A549 (cell line): ENCODE results near the gene CABYR. TPM values are rescaled to one million over a fixed set of nuclear protein-coding genes. Genes with fewer than 3 reads are reported as not detected.

Source experiments
- ATAC-seq, 2 experiments: fragments of 200-7000 bp in 1 of 2; fragments of >200 bp in 1 of 2; cut with Nextera tagmentation in 1 of 2; cut with Tn5 transposase in 1 of 2; 3 replicates each; pipeline versions ENCODE4 v1.8.0 to v1.9.1; 2018 to 2020; ENCODE audit warnings: mild to moderate bottlenecking in 1 of 2, moderate library complexity in 1 of 2
- CTCF ChIA-PET: fragments of 300-600 bp; sonication (Branson Sonifier 250); formaldehyde crosslinking; extraction: SDS; loops from one replicate; lab custom pipeline; 2021; ENCODE audit warnings: antibody characterized with exemption, inconsistent platforms; lab: Yijun Ruan, JAX
- POLR2A ChIA-PET: fragments of 350-600 bp; formaldehyde crosslinking; extraction: SDS; loops from one replicate; lab custom pipeline; 2021; ENCODE audit warnings: antibody characterized with exemption, inconsistent platforms; lab: Yijun Ruan, JAX
- DNase-seq, 2 experiments: peaks; one replicate each; pipeline versions ENCODE4 v3.0.0 to v3.0.0-alpha.2; 2011 to 2016; ENCODE audit warnings: low read depth in 1 of 2, low spot score in 1 of 2
- FAIRE-seq: peaks from 2 replicates; lab custom pipeline; 2011; peaks lifted over from hg19 to GRCh38; lab: Jason Lieb, UNC
- H3K27ac ChIP-seq, 2 experiments: fragments of >200 bp; sonication (Bioruptor Twin); formaldehyde crosslinking; 3 replicates each; pipeline ENCODE4 v1.5.1; 2016 to 2017
- H3K4me1 ChIP-seq: fragments of >200 bp; sonication (Bioruptor Twin); formaldehyde crosslinking; 3 replicates; pipeline ENCODE4 v1.6.1; 2016
- H3K4me2 ChIP-seq: fragments of >200 bp; sonication (Bioruptor Twin); formaldehyde crosslinking; 3 replicates; pipeline ENCODE4 v1.6.1; 2016
- H3K4me3 ChIP-seq: fragments of >200 bp; sonication (Bioruptor Twin); formaldehyde crosslinking; 3 replicates; pipeline ENCODE4 v1.5.1; 2016
- H3K9me3 ChIP-seq: fragments of >200 bp; sonication (Bioruptor Twin); formaldehyde crosslinking; 3 replicates; pipeline ENCODE4 v1.6.1; 2016
- CBX2 ChIP-seq: fragments of 200-600 bp; sonication (generic); IDR thresholded peaks from 2 replicates; pipeline ENCODE4 v1.6.1; 2016; ENCODE audit warnings: low read depth, mild to moderate bottlenecking, borderline replicate concordance
- EHF ChIP-seq: fragments of 250-450 bp; sonication (Bioruptor Pico); IDR thresholded peaks from 2 replicates; pipeline ENCODE4 v1.5.0; 2020; ENCODE audit warnings: mild to moderate bottlenecking
- EHMT2 ChIP-seq: fragments of 200-600 bp; sonication (generic); IDR thresholded peaks from 2 replicates; pipeline ENCODE4 v1.6.1; 2016; ENCODE audit warnings: antibody characterized with exemption, low read depth, mild to moderate bottlenecking, moderate library complexity
- EP300 ChIP-seq, 2 experiments: fragments of >200 bp; sonication (Bioruptor Twin); formaldehyde crosslinking; IDR thresholded peaks; 2 replicates in 1 of 2; 3 replicates in 1 of 2; pipeline ENCODE4 v1.6.1; 2016 to 2017
- ESRRA ChIP-seq: fragments of 150-350 bp; IDR thresholded peaks from 2 replicates; pipeline ENCODE4 v1.6.1; 2014; ENCODE audit warnings: mild to moderate bottlenecking, low read length, borderline replicate concordance
- FOSL2 ChIP-seq, 2 experiments: fragments of 450-650 bp in 1 of 2; fragments of >200 bp in 1 of 2; sonication (Bioruptor Twin) in 1 of 2; formaldehyde crosslinking; IDR thresholded peaks; 2 replicates each; pipeline versions ENCODE4 v1.5.0 to v1.6.1; 2016 to 2020; ENCODE audit warnings: mild to moderate bottlenecking in 1 of 2, moderate library complexity in 1 of 2
- HDAC2 ChIP-seq: fragments of 200-600 bp; sonication (generic); IDR thresholded peaks from 2 replicates; pipeline ENCODE4 v1.6.1; 2016
- HOXA7 ChIP-seq: fragments of 250-450 bp; sonication (Bioruptor Pico); IDR thresholded peaks from 2 replicates; pipeline ENCODE4 v1.5.0; 2020; ENCODE audit warnings: mild to moderate bottlenecking, moderate library complexity
- JUNB ChIP-seq: fragments of >200 bp; sonication (Bioruptor Twin); formaldehyde crosslinking; IDR thresholded peaks from 2 replicates; pipeline ENCODE4 v1.6.1; 2016
- KDM1A ChIP-seq: fragments of 200-600 bp; sonication (generic); IDR thresholded peaks from 2 replicates; pipeline ENCODE4 v1.6.1; 2016; ENCODE audit warnings: low read depth, mild to moderate bottlenecking
- KDM5A ChIP-seq: fragments of 200-600 bp; sonication (generic); IDR thresholded peaks from 2 replicates; pipeline ENCODE4 v1.6.1; 2016; ENCODE audit warnings: antibody characterized with exemption, mild to moderate bottlenecking
- MAZ ChIP-seq: fragments of 150-350 bp; IDR thresholded peaks from 2 replicates; pipeline ENCODE4 v1.6.1; 2014; ENCODE audit warnings: antibody characterized with exemption, low read depth, low read length, borderline replicate concordance
- NFE2L2 ChIP-seq: fragments of 150-350 bp; conservative IDR thresholded peaks from 2 replicates; pipeline ENCODE4 v1.6.1; 2014; ENCODE audit warnings: low read length
- NPAS2 ChIP-seq: fragments of 250-450 bp; sonication (Bioruptor Pico); IDR thresholded peaks from 2 replicates; pipeline ENCODE4 v1.8.0; 2022; ENCODE audit warnings: mild to moderate bottlenecking, moderate library complexity, borderline replicate concordance
- PHF8 ChIP-seq: fragments of 200-600 bp; sonication (generic); IDR thresholded peaks from 2 replicates; pipeline ENCODE4 v1.6.1; 2016; ENCODE audit warnings: low read depth, mild to moderate bottlenecking, antibody characterized with exemption, moderate library complexity, borderline replicate concordance
- RCOR1 ChIP-seq: fragments of 150-350 bp; IDR thresholded peaks from 2 replicates; pipeline ENCODE4 v1.6.1; 2014; ENCODE audit warnings: antibody characterized with exemption, low read length, low read depth
- RFX5 ChIP-seq: fragments of 450-650 bp; IDR thresholded peaks from 2 replicates; pipeline ENCODE4 v1.7.1; 2014; ENCODE audit warnings: antibody characterized with exemption, mild to moderate bottlenecking, moderate library complexity
- RNF2 ChIP-seq: fragments of 200-600 bp; sonication (generic); IDR thresholded peaks from 2 replicates; pipeline ENCODE4 v1.6.1; 2016; ENCODE audit warnings: low read depth, mild to moderate bottlenecking, antibody characterized with exemption, moderate library complexity, borderline replicate concordance
- SMC3 ChIP-seq: fragments of >200 bp; sonication (Bioruptor Twin); formaldehyde crosslinking; IDR thresholded peaks from 3 replicates; pipeline ENCODE4 v1.6.1; 2018; ENCODE audit warnings: inconsistent platforms
- TP53 ChIP-seq: fragments of 250-450 bp; sonication (Bioruptor Pico); IDR thresholded peaks from 2 replicates; pipeline ENCODE4 v1.5.0; 2021; ENCODE audit warnings: mild to moderate bottlenecking, moderate library complexity
- ZC3H11A ChIP-seq: fragments of 450-650 bp; IDR thresholded peaks from 2 replicates; pipeline ENCODE4 v1.6.1; 2014; ENCODE audit warnings: antibody characterized with exemption, mild to moderate bottlenecking
- ZFP36 ChIP-seq: fragments of 450-650 bp; IDR thresholded peaks from 2 replicates; pipeline ENCODE4 v1.6.1; 2014; ENCODE audit warnings: borderline replicate concordance; ENCODE audit not compliant: partially characterized antibody
- ZNF302 ChIP-seq: fragments of 250-450 bp; sonication (Bioruptor Pico); IDR thresholded peaks from 2 replicates; pipeline ENCODE4 v1.9.0; 2021; ENCODE audit warnings: inconsistent platforms, mild to moderate bottlenecking, moderate library complexity
- ZSCAN20 ChIP-seq: fragments of 250-450 bp; sonication (Bioruptor Pico); IDR thresholded peaks from 2 replicates; pipeline ENCODE4 v1.8.0; 2022; ENCODE audit warnings: mild to moderate bottlenecking, moderate library complexity
- WGBS: methylation state at CpG from one replicate; pipeline ENCODE4 v1.1.6; 2017; ENCODE audit errors: missing lambda C conversion rate; 5-methylcytosine and 5-hydroxymethylcytosine counted together
- polyA plus RNA-seq, 4 experiments: library from polyadenylated mRNA; depleted of rRNA in 3 of 4; stranded (reverse); fragments of >200 nt; fragmentation: RNase III in 1 of 4; extraction: RNeasy Plus Mini Kit Qiagen cat#74134 plus additional on column Dnase treatment in 1 of 4; gene quantifications; 2 replicates in 3 of 4; 3 replicates in 1 of 4; pipeline ENCODE4 v1.2.3, GENCODE V29; 2011 to 2017
- TF ChIP-seq, protein P1 (sequence below): fragments of >200 bp; sonication (Bioruptor Twin); formaldehyde crosslinking; IDR thresholded peaks from 3 replicates; pipeline ENCODE4 v1.6.1; 2016
- TF ChIP-seq, protein P2 (sequence below): fragments of 450-650 bp; IDR thresholded peaks from 2 replicates; pipeline ENCODE4 v1.6.1; 2014; ENCODE audit warnings: antibody characterized with exemption
- TF ChIP-seq, protein P3 (sequence below): fragments of 250-450 bp; sonication (Bioruptor Pico); IDR thresholded peaks from 2 replicates; pipeline ENCODE4 v1.5.0; 2021; ENCODE audit warnings: mild to moderate bottlenecking, moderate library complexity, borderline replicate concordance

CABYR gene
- polyA plus RNA-seq, 2 of the 4 experiments (the other 2 are of a cell fraction), result 14.8 to 22.1 TPM

DNA sequence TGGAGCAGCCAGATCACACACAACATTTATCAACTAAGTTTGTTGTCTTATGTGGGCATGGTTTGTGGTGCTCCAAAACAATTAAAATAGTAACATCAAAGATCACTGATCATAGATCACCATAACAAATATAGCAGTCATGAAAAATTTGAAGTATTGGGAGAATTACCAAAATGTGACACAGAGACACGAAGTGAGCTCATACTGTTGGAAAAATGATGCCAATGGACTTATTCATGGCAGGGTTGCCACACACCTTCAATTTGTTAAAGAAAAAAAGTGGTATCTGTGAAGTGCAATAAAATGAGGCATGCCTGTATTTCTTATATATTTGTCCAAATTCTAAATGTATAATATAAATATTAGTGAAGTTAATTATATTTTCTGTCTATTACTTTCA lies 42.9 kb upstream of the CABYR start:
- H3K4me1 ChIP-seq, result 0 out of 3 replicates have a peak, but pooled peaks cover 6% of the 10 kb centered on the region
- POLR2A ChIA-PET, result no interaction called here
- no peak overlapping the region for H3K27ac ChIP-seq
- WGBS, result 55% methylated on average over 1 of the region's 1 CpG
- CTCF ChIA-PET, result interaction anchor here (0.6 kb wide), 1 partner anchor 32 kb away, joined by 3 read pairs; no protein-coding TSS in a partner anchor
- TF ChIP-seq, protein P1, sequence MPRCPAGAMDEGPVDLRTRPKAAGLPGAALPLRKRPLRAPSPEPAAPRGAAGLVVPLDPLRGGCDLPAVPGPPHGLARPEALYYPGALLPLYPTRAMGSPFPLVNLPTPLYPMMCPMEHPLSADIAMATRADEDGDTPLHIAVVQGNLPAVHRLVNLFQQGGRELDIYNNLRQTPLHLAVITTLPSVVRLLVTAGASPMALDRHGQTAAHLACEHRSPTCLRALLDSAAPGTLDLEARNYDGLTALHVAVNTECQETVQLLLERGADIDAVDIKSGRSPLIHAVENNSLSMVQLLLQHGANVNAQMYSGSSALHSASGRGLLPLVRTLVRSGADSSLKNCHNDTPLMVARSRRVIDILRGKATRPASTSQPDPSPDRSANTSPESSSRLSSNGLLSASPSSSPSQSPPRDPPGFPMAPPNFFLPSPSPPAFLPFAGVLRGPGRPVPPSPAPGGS, result no peak
- no peak for TF ChIP-seq KDM5A
- TF ChIP-seq RFX5, result no peak
- no peak for TF ChIP-seq ZC3H11A
- TF ChIP-seq CBX2, result no peak
- no peak for TF ChIP-seq FOSL2 (IDR thresholded peaks at IDR 0.05)
- TF ChIP-seq FOSL2 (CRISPR knock-in tag; IDR thresholded peaks at IDR 0.05), result no peak
- TF ChIP-seq ZSCAN20 (CRISPR knock-in tag), result no peak
- no peak for TF ChIP-seq RCOR1
- no peak for TF ChIP-seq ESRRA
- no peak for TF ChIP-seq SMC3
- TF ChIP-seq, protein P2, sequence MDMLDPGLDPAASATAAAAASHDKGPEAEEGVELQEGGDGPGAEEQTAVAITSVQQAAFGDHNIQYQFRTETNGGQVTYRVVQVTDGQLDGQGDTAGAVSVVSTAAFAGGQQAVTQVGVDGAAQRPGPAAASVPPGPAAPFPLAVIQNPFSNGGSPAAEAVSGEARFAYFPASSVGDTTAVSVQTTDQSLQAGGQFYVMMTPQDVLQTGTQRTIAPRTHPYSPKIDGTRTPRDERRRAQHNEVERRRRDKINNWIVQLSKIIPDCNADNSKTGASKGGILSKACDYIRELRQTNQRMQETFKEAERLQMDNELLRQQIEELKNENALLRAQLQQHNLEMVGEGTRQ, result no peak
- DNase-seq, result no peak
- ATAC-seq, result no peak
- no peak overlapping the region for H3K4me3 ChIP-seq
- no peaks in the 10 kb centered on the region for H3K9me3 ChIP-seq
- FAIRE-seq, result no peak
- H3K4me2 ChIP-seq, result no peak overlapping the region

DNA sequence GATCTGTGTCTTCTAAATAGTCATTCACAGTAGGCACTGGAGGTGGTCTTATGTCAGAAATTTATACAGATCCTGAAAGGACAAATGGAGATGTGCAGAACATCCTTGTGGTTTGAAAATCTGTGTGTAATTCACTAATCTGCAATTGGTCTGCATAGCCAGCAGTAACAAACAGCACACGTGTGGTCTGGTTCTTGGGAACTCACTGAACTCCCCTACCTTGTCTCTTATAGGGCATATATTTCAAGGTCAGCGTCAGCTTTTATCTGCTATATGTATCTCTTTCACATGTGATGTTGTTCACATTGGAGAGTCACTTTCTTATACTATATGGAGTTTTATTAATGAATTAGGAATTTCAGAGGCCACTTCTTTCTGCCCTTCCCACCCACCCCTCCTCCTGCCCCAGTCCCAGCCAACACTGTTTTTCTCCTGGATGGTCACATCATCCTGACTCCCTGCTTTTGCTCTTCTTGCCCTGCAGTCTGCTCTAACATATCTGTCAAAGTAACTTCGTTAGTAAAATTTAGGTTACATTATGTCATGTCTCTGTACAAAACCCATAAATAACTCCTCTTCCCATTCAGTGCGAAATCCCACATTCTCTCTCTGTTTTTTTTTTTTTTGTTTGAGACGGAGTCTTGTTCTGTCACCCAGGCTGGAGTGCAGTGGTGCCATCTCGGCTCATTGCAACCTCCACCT lies 35.4 kb upstream of the CABYR start:
- no peak overlapping the region for H3K4me3 ChIP-seq
- 86% methylated on average over 6 of the region's 6 CpGs for WGBS
- H3K27ac ChIP-seq, result no peak overlapping the region
- TF ChIP-seq EHF (CRISPR knock-in tag) (no peak), MAZ (no peak), HDAC2 (no peak), ZNF302 (no peak), ZFP36 (no peak), JUNB (no peak), PHF8 (no peak), CBX2 (no peak), RFX5 (no peak), EP300 (IDR thresholded peaks at IDR 0.05) (no peak), NFE2L2 (no peak), TP53 (CRISPR knock-in tag) (no peak), RNF2 (no peak), HOXA7 (no peak), EHMT2 (no peak), KDM1A (no peak), RCOR1 (no peak), NPAS2 (no peak)
- TF ChIP-seq, protein P3, sequence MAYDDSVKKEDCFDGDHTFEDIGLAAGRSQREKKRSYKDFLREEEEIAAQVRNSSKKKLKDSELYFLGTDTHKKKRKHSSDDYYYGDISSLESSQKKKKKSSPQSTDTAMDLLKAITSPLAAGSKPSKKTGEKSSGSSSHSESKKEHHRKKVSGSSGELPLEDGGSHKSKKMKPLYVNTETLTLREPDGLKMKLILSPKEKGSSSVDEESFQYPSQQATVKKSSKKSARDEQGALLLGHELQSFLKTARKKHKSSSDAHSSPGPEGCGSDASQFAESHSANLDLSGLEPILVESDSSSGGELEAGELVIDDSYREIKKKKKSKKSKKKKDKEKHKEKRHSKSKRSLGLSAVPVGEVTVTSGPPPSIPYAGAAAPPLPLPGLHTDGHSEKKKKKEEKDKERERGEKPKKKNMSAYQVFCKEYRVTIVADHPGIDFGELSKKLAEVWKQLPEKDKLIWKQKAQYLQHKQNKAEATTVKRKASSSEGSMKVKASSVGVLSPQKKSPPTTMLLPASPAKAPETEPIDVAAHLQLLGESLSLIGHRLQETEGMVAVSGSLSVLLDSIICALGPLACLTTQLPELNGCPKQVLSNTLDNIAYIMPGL (CRISPR knock-in tag), result no peak
- ATAC-seq, result no peak
- DNase-seq, result no peak
- H3K9me3 ChIP-seq, result no peaks in the 10 kb centered on the region
- H3K4me1 ChIP-seq, result no peaks in the 10 kb centered on the region
- POLR2A ChIA-PET, result no interaction called here
- CTCF ChIA-PET, result interaction anchor here (0.8 to 1.1 kb wide), 2 partner anchors 27 to 279 kb away, joined by 3 read pairs; no protein-coding TSS in a partner anchor
- H3K4me2 ChIP-seq, result no peak overlapping the region
- FAIRE-seq, result no peak
